Ectodermal cell (in vitro differentiated cells): Measurements from ENCODE around the gene CEP72.
"Not testable (repeated sequence)": the region's sequence is repeated elsewhere in the genome, so short reads cannot be mapped to it uniquely, and the experiment has no call there.

Source experiments
- H3K27ac ChIP-seq: 2 replicates; pipeline ENCODE4 v1.7.0; 2013; ENCODE audit warnings: mild to moderate bottlenecking, low read depth, low read length; ENCODE audit not compliant: insufficient read depth, poor library complexity, severe bottlenecking
- H3K27me3 ChIP-seq: 2 replicates; pipeline ENCODE4 v1.7.0; 2013; ENCODE audit warnings: mild to moderate bottlenecking, low read length; ENCODE audit not compliant: insufficient read depth, control insufficient read depth, poor library complexity, severe bottlenecking
- H3K36me3 ChIP-seq: one replicate; pipeline ENCODE4 v1.7.0; 2013; ENCODE audit warnings: low read length; ENCODE audit not compliant: control insufficient read depth, insufficient read depth
- H3K4me1 ChIP-seq: one replicate; pipeline ENCODE4 v1.7.0; 2013; ENCODE audit warnings: low read length; ENCODE audit not compliant: control insufficient read depth, insufficient read depth
- H3K4me3 ChIP-seq: 2 replicates; pipeline ENCODE4 v1.7.0; 2013; ENCODE audit warnings: low read depth, low read length, control low read depth; ENCODE audit not compliant: insufficient read depth
- H3K9me3 ChIP-seq: 2 replicates; pipeline ENCODE4 v1.7.0; 2013; ENCODE audit warnings: mild to moderate bottlenecking, low read length, moderate library complexity; ENCODE audit not compliant: control insufficient read depth
- WGBS, 2 experiments: methylation state at CpG; one replicate each; pipeline ENCODE4 v1.1.7; 2013; ENCODE audit warnings: missing lambda C conversion rate in 2 of 2; 5-methylcytosine and 5-hydroxymethylcytosine counted together

The CEP72 gene

DNA sequence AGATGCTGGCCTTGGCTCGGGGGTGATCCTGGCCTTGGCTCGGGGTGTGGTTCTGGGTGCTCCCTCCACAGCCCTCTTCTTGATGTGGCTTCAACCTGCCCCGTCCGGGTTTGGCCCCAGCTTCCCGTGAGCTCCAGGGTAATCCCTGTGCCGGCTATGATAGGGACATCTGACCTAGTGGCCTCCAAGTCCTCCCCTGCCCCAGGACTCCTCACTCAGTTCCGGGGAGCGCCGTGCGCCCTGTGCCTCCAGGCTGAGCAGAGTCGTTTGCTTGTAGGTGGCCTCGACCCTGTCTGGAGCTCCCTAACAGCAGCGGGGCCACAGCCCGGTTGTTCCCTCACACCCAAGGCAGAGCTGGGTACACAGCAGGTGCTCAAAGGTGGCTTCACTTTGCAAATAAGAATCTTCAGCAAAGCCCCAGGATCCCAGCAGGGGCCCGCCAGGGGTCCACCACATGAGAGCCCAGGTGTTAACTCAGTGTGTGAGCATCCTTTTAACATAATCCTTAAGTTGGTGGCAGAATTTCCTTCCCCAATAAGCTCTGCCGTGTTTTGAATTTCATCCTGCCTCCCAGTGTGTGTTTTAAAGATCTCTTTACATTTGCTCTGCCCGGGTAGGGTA is 32.3 kb upstream of the CEP72 start:
- H3K4me1 ChIP-seq: no peaks in the 10 kb centered on the region
- H3K4me3 ChIP-seq: no peak overlapping the region
- H3K27me3 ChIP-seq: no peaks in the 10 kb centered on the region
- no peaks in the 10 kb centered on the region for H3K9me3 ChIP-seq
- no peak overlapping the region for H3K27ac ChIP-seq
- WGBS, 2 experiments: 76 to 77% methylated on average over 17 of the region's 17 CpGs
- H3K36me3 ChIP-seq: no peaks in the 10 kb centered on the region

GRCh38 chr5:580436-580835 is 31.7 kb upstream of the CEP72 start:
- Histone ChIP-seq H3K27ac (no peak overlapping the region), H3K9me3 (no peaks in the 10 kb centered on the region), H3K4me3 (no peak overlapping the region), H3K4me1 (no peaks in the 10 kb centered on the region), H3K27me3 (no peaks in the 10 kb centered on the region), H3K36me3 (no peaks in the 10 kb centered on the region)
- WGBS, 2 experiments: 89 to 90% methylated on average over 11 of the region's 11 CpGs

DNA sequence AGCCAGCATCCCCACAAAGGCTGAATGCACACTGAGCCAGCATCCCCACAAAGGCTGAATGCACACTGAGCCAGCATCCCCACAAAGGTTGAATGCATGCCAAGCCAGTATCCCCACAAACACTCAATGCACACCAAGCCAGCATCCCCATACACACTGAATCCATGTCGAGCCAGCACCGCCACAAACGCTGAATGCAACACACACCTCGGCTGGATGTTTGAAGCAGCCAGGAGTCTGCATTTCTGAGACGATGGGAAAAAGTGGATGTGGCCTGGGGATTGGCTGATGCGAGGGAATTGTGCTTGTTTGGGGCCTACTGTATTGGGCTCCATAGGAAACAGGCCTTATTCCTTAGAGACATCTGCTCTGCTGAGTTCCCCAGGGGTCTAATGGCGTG is 30.9 kb upstream of the CEP72 start:
- no peaks in the 10 kb centered on the region for H3K4me1 ChIP-seq
- no peaks in the 10 kb centered on the region for H3K9me3 ChIP-seq
- H3K4me3 ChIP-seq: no peak overlapping the region
- 92 to 94% methylated on average over 7 of the region's 7 CpGs for WGBS, 2 experiments
- no peaks in the 10 kb centered on the region for H3K27me3 ChIP-seq
- no peak overlapping the region for H3K27ac ChIP-seq
- H3K36me3 ChIP-seq: no peaks in the 10 kb centered on the region

- no peaks in the 10 kb centered on the region for H3K4me1 ChIP-seq
- H3K27ac ChIP-seq: no peak overlapping the region
- H3K4me3 ChIP-seq: no peak overlapping the region
- no peaks in the 10 kb centered on the region for H3K9me3 ChIP-seq
- H3K27me3 ChIP-seq: no peaks in the 10 kb centered on the region
- 93 to 95% methylated on average over 9 of the region's 9 CpGs for WGBS, 2 experiments
- H3K36me3 ChIP-seq: no peaks in the 10 kb centered on the region
Measured at GRCh38 chr5:581941-582340, 30.2 kb upstream of the CEP72 start.

- H3K4me1 ChIP-seq, H3K27me3 ChIP-seq, H3K36me3 ChIP-seq, H3K27ac ChIP-seq, H3K9me3 ChIP-seq, H3K4me3 ChIP-seq: not testable (repeated sequence)
- 95% methylated on average over 3 of the region's 3 CpGs for WGBS, 2 experiments
Measured at GRCh38 chr5:582445-582844, 29.7 kb upstream of the CEP72 start.

DNA sequence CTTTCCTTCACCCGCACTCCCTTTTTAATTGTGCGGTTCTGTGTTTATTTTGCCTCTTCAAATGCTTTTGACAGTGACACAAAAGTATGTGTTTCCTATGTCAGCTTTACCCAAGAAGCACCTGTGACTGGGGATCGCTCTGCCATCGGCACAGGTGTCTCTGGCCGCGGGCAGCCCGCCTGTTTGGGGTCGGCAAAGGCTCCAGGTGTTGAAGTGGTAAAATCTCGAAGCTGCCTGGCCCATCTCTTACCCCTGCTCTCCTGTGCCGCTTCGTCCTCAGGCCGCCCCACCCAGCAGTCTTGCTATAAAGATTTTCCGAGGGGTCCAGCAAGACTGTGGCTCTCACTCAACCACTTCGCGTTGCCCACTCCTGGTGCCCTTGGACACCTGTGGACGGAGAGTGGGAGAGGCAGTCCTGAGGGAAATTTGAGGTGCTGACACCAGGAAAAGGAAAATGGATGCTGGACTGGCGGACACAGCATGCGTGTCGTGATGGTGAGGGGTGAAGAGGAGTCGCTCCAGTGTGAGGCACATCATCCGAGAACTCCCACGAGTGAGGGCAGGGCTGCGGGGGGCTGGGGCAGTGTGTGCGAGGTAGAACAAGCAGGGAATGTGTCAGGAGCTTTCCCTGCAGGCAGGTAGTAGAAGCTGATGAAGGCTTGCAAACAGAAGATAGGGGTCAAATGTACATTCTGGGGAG is 29.1 kb upstream of the CEP72 start:
- Histone ChIP-seq H3K36me3 (no peaks in the 10 kb centered on the region), H3K4me3 (no peak overlapping the region), H3K27ac (no peak overlapping the region), H3K9me3 (no peaks in the 10 kb centered on the region), H3K27me3 (no peaks in the 10 kb centered on the region), H3K4me1 (no peaks in the 10 kb centered on the region)
- WGBS, 2 experiments: 94 to 95% methylated on average over 24 of the region's 24 CpGs

- H3K9me3 ChIP-seq: no peaks in the 10 kb centered on the region
- H3K4me1 ChIP-seq: no peaks in the 10 kb centered on the region
- H3K27me3 ChIP-seq: no peaks in the 10 kb centered on the region
- WGBS, 2 experiments: 89 to 92% methylated on average over 2 of the region's 2 CpGs
- H3K36me3 ChIP-seq: no peaks in the 10 kb centered on the region
- H3K4me3 ChIP-seq: no peak overlapping the region
- no peak overlapping the region for H3K27ac ChIP-seq
Measured at GRCh38 chr5:583645-584044, 28.5 kb upstream of the CEP72 start.

- no peaks in the 10 kb centered on the region for H3K4me1 ChIP-seq
- H3K27ac ChIP-seq: no peak overlapping the region
- no peaks in the 10 kb centered on the region for H3K9me3 ChIP-seq
- H3K27me3 ChIP-seq: no peaks in the 10 kb centered on the region
- 88 to 94% methylated on average over 2 of the region's 2 CpGs for WGBS, 2 experiments
- H3K4me3 ChIP-seq: no peak overlapping the region
- no peaks in the 10 kb centered on the region for H3K36me3 ChIP-seq
Measured at GRCh38 chr5:584216-584615, 27.9 kb upstream of the CEP72 start.

- H3K4me3 ChIP-seq: no peak overlapping the region
- no peaks in the 10 kb centered on the region for H3K9me3 ChIP-seq
- WGBS, 2 experiments: 76 to 78% methylated on average over 2 of the region's 2 CpGs
- H3K27ac ChIP-seq: no peak overlapping the region
- no peaks in the 10 kb centered on the region for H3K4me1 ChIP-seq
- H3K36me3 ChIP-seq: no peaks in the 10 kb centered on the region
- H3K27me3 ChIP-seq: no peaks in the 10 kb centered on the region
Measured at GRCh38 chr5:584846-585245, 27.3 kb upstream of the CEP72 start.

DNA sequence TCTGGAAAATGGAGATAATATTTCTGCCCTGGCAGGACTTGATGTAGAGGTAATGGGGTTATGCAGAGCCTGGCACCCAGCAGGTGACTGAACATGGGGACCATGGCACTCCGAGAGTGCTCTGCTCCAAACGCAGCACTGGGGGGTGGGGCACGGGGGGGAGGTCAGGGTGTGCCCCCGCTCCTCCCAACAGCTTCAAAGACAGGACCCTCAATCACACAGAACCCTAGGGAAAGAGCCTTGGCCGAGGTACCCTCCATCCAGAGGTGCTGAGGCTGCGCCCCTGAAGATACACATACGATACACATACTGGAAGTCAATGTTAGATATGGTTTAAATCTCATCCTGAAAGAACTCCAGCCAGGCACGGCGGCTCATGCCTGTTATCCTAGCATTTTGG is 26.6 kb upstream of the CEP72 start:
- Histone ChIP-seq H3K9me3 (no peaks in the 10 kb centered on the region), H3K36me3 (no peaks in the 10 kb centered on the region), H3K27ac (no peak overlapping the region), H3K27me3 (no peaks in the 10 kb centered on the region), H3K4me1 (no peaks in the 10 kb centered on the region), H3K4me3 (no peak overlapping the region)
- WGBS, 2 experiments: 80 to 86% methylated on average over 9 of the region's 9 CpGs
